Adrenal gland (tissue), 5 donors: ENCODE measurements around the gene PRSS33.

Source experiments
- POLR2A ChIP-seq, 2 donors: fragments of 450-650 bp; IDR thresholded peaks; one replicate each; pipeline ENCODE4 v1.6.1; 2017; ENCODE audit warnings: antibody characterized with exemption in 2 of 2, mild to moderate bottlenecking in 2 of 2, moderate library complexity in 1 of 2
- TF ChIP-seq, protein P1 (sequence below), 6 experiments: fragments of 450-650 bp in 4 of 6; fragments of 200-600 bp in 2 of 6; sonication (generic) in 1 of 6; IDR thresholded peaks; 1 replicate in 5 of 6; 2 replicates in 1 of 6; pipeline versions ENCODE4 v1.5.1 to v1.8.0; 2016 to 2021; ENCODE audit warnings: antibody characterized with exemption in 6 of 6, mild to moderate bottlenecking in 2 of 6, moderate library complexity in 1 of 6
- donor health status: DM: no; HTN: no; CAD: no.

- no peak for TF ChIP-seq POLR2A (IDR thresholded peaks at IDR 0.05)
- TF ChIP-seq, protein P1, sequence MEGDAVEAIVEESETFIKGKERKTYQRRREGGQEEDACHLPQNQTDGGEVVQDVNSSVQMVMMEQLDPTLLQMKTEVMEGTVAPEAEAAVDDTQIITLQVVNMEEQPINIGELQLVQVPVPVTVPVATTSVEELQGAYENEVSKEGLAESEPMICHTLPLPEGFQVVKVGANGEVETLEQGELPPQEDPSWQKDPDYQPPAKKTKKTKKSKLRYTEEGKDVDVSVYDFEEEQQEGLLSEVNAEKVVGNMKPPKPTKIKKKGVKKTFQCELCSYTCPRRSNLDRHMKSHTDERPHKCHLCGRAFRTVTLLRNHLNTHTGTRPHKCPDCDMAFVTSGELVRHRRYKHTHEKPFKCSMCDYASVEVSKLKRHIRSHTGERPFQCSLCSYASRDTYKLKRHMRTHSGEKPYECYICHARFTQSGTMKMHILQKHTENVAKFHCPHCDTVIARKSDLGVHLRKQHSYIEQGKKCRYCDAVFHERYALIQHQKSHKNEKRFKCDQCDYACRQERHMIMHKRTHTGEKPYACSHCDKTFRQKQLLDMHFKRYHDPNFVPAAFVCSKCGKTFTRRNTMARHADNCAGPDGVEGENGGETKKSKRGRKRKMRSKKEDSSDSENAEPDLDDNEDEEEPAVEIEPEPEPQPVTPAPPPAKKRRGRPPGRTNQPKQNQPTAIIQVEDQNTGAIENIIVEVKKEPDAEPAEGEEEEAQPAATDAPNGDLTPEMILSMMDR (IDR thresholded peaks at IDR 0.05): no peak
Observed at GRCh38 chr16:2749476-2749875, 37.9 kb downstream of the PRSS33 start.
